SK-N-SH treated with all-trans-retinoic acid at 6 μM for 48 hours (cell line): ENCODE measurements around the gene DOCK2.

Experiments
- ATAC-seq: fragments of 200-7000 bp; cut with Tn5 transposase; 3 replicates; pipeline ENCODE4 v1.9.1; 2020; ENCODE audit warnings: mild to moderate bottlenecking, moderate library complexity
- BACH2 ChIP-seq: fragments of 250-450 bp; sonication (Bioruptor Pico); IDR thresholded peaks from 2 replicates; pipeline ENCODE4 v1.9.0; 2021; ENCODE audit warnings: mild to moderate bottlenecking, borderline replicate concordance
- CREB5 ChIP-seq: fragments of 250-450 bp; sonication (Bioruptor Pico); IDR thresholded peaks from 2 replicates; pipeline ENCODE4 v1.5.1; 2020; ENCODE audit warnings: low read depth, mild to moderate bottlenecking, moderate library complexity
- CSDC2 ChIP-seq: fragments of 250-450 bp; sonication (Bioruptor Pico); IDR thresholded peaks from 2 replicates; pipeline ENCODE4 v1.5.0; 2020; ENCODE audit warnings: mild to moderate bottlenecking, moderate library complexity
- ESRRG ChIP-seq: fragments of 250-450 bp; sonication (Bioruptor Pico); IDR thresholded peaks from 2 replicates; pipeline ENCODE4 v1.6.1; 2021; ENCODE audit warnings: mild to moderate bottlenecking
- GLIS3 ChIP-seq: fragments of 250-450 bp; sonication (Bioruptor Pico); IDR thresholded peaks from 2 replicates; pipeline ENCODE4 v1.5.0; 2020; ENCODE audit warnings: mild to moderate bottlenecking, moderate library complexity
- ISL1 ChIP-seq: fragments of 250-450 bp; sonication (Bioruptor Pico); IDR thresholded peaks from 2 replicates; pipeline ENCODE4 v2.1.2; 2022; ENCODE audit warnings: mild to moderate bottlenecking, moderate library complexity
- OSR1 ChIP-seq: fragments of 250-450 bp; sonication (Bioruptor Pico); IDR thresholded peaks from 2 replicates; pipeline ENCODE4 v1.8.0; 2022; ENCODE audit warnings: moderate library complexity, mild to moderate bottlenecking, inconsistent platforms
- PPARA ChIP-seq: fragments of 250-450 bp; sonication (Bioruptor Pico); IDR thresholded peaks from 2 replicates; pipeline ENCODE4 v1.5.0; 2020; ENCODE audit warnings: mild to moderate bottlenecking, borderline replicate concordance
- RARB ChIP-seq: fragments of 250-450 bp; sonication (Bioruptor Pico); IDR thresholded peaks from 2 replicates; pipeline ENCODE4 v1.8.0; 2021; ENCODE audit warnings: mild to moderate bottlenecking, moderate library complexity
- SNAI2 ChIP-seq: fragments of 250-450 bp; sonication (Bioruptor Pico); IDR thresholded peaks from 2 replicates; pipeline ENCODE4 v1.5.0; 2020; ENCODE audit warnings: mild to moderate bottlenecking, moderate library complexity
- TOX ChIP-seq: fragments of 250-450 bp; sonication (Bioruptor Pico); IDR thresholded peaks from 2 replicates; pipeline ENCODE4 v1.8.0; 2021; ENCODE audit warnings: mild to moderate bottlenecking, moderate library complexity, borderline replicate concordance
- ZC3H10 ChIP-seq: fragments of 250-450 bp; sonication (Bioruptor Pico); IDR thresholded peaks from 2 replicates; pipeline ENCODE4 v1.5.1; 2021; ENCODE audit warnings: mild to moderate bottlenecking, moderate library complexity
- ZFP3 ChIP-seq: fragments of 250-450 bp; sonication (Bioruptor Pico); IDR thresholded peaks from 2 replicates; pipeline ENCODE4 v1.5.0; 2020; ENCODE audit warnings: mild to moderate bottlenecking, moderate library complexity
- ZFP30 ChIP-seq: fragments of 450-650 bp; formaldehyde crosslinking; IDR thresholded peaks from 2 replicates; pipeline ENCODE4 v1.5.0; 2022; ENCODE audit warnings: mild to moderate bottlenecking, moderate library complexity
- ZNF565 ChIP-seq: fragments of 450-650 bp; formaldehyde crosslinking; conservative IDR thresholded peaks from 2 replicates; pipeline ENCODE4 v1.5.0; 2020; ENCODE audit warnings: low read depth, mild to moderate bottlenecking, moderate library complexity
- ZNF70 ChIP-seq: fragments of 450-650 bp; formaldehyde crosslinking; IDR thresholded peaks from 2 replicates; pipeline ENCODE4 v1.5.0; 2020; ENCODE audit warnings: mild to moderate bottlenecking, moderate library complexity
- ZNF8 ChIP-seq: fragments of 450-650 bp; formaldehyde crosslinking; IDR thresholded peaks from 2 replicates; pipeline ENCODE4 v1.5.0; 2020; ENCODE audit warnings: mild to moderate bottlenecking, moderate library complexity
- TF ChIP-seq, protein P1 (sequence below): fragments of 250-450 bp; sonication (Bioruptor Pico); IDR thresholded peaks from 2 replicates; pipeline ENCODE4 v1.8.0; 2020; ENCODE audit warnings: mild to moderate bottlenecking, moderate library complexity, borderline replicate concordance
- TF ChIP-seq, protein P2 (sequence below): fragments of 250-450 bp; sonication (Bioruptor Pico); IDR thresholded peaks from 2 replicates; pipeline ENCODE4 v1.5.1; 2021; ENCODE audit warnings: mild to moderate bottlenecking, moderate library complexity

Gene DOCK2

GRCh38 chr5:169637085-169637548, at the start of gene DOCK2:
TSS of gene DOCK2 (plus strand) at chr5:169637275. CDS start at chr5:169637327, 52 bp downstream.
- no peak for TF ChIP-seq ZNF8 (CRISPR knock-in tag)
- no peak for TF ChIP-seq ZC3H10 (CRISPR knock-in tag)
- no peak for TF ChIP-seq OSR1 (CRISPR knock-in tag)
- no peak for TF ChIP-seq SNAI2 (CRISPR knock-in tag)
- TF ChIP-seq RARB (CRISPR knock-in tag): no peak
- TF ChIP-seq, protein P1, sequence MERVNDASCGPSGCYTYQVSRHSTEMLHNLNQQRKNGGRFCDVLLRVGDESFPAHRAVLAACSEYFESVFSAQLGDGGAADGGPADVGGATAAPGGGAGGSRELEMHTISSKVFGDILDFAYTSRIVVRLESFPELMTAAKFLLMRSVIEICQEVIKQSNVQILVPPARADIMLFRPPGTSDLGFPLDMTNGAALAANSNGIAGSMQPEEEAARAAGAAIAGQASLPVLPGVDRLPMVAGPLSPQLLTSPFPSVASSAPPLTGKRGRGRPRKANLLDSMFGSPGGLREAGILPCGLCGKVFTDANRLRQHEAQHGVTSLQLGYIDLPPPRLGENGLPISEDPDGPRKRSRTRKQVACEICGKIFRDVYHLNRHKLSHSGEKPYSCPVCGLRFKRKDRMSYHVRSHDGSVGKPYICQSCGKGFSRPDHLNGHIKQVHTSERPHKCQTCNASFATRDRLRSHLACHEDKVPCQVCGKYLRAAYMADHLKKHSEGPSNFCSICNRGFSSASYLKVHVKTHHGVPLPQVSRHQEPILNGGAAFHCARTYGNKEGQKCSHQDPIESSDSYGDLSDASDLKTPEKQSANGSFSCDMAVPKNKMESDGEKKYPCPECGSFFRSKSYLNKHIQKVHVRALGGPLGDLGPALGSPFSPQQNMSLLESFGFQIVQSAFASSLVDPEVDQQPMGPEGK: no peak
- TF ChIP-seq CREB5 (CRISPR knock-in tag): no peak
- no peak for TF ChIP-seq ZFP30 (CRISPR knock-in tag)
- no peak for TF ChIP-seq ZNF70
- no peak for TF ChIP-seq BACH2 (CRISPR knock-in tag)
- TF ChIP-seq ESRRG (CRISPR knock-in tag): no peak
- TF ChIP-seq PPARA (CRISPR knock-in tag): no peak
- TF ChIP-seq, protein P2, sequence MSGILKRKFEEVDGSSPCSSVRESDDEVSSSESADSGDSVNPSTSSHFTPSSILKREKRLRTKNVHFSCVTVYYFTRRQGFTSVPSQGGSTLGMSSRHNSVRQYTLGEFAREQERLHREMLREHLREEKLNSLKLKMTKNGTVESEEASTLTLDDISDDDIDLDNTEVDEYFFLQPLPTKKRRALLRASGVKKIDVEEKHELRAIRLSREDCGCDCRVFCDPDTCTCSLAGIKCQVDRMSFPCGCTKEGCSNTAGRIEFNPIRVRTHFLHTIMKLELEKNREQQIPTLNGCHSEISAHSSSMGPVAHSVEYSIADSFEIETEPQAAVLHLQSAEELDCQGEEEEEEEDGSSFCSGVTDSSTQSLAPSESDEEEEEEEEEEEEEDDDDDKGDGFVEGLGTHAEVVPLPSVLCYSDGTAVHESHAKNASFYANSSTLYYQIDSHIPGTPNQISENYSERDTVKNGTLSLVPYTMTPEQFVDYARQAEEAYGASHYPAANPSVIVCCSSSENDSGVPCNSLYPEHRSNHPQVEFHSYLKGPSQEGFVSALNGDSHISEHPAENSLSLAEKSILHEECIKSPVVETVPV: no peak
- TF ChIP-seq ZNF565: no peak
- no peak for TF ChIP-seq ZFP3
- no peak for TF ChIP-seq GLIS3 (CRISPR knock-in tag)
- ATAC-seq: no peak

- ATAC-seq: no peak
- no peak for TF ChIP-seq CREB5 (CRISPR knock-in tag)
- no peak for TF ChIP-seq ESRRG (CRISPR knock-in tag)
- peak; percentile 65 for TF ChIP-seq ISL1 (CRISPR knock-in tag)
Observed at GRCh38 chr5:169590602-169591001, 46.5 kb upstream of the DOCK2 start.

- ATAC-seq: peak; percentile 74
- no peak for TF ChIP-seq TOX (CRISPR knock-in tag)
- no peak for TF ChIP-seq CREB5 (CRISPR knock-in tag)
- TF ChIP-seq ZC3H10 (CRISPR knock-in tag): no peak
- TF ChIP-seq, protein P2: no peak
Observed at GRCh38 chr5:169591636-169592035, 45.4 kb upstream of the DOCK2 start.

- ATAC-seq: no peak
- TF ChIP-seq BACH2 (CRISPR knock-in tag): no peak
- TF ChIP-seq, protein P2: no peak
- no peak for TF ChIP-seq OSR1 (CRISPR knock-in tag)
- no peak for TF ChIP-seq ZNF8 (CRISPR knock-in tag)
- no peak for TF ChIP-seq CSDC2
Observed at GRCh38 chr5:169592937-169593650, 44.0 kb upstream of the DOCK2 start.
